NOMO-1 (cell line): ENCODE measurements around the gene TGFBI.

Source experiments
- DNase-seq, 2 experiments: peaks; one replicate each; lab custom pipeline; 2025; ENCODE audit not compliant: unreplicated experiment in 2 of 2; lab: John Stamatoyannopoulos, UW

Gene TGFBI

GRCh38 chr5:136028782-136029742 is at the start of gene TGFBI:
TSS of gene TGFBI (plus strand) at chr5:136028988. CDS start at chr5:136029056, 68 bp downstream.
- DNase-seq = peak; percentile 70 to 81

- DNase-seq = no peak
Observed at GRCh38 chr5:135978993-135979392, 49.8 kb upstream of the TGFBI start.

- no peak for DNase-seq
Observed at GRCh38 chr5:135979510-135979909, 49.3 kb upstream of the TGFBI start.

- DNase-seq = no peak
Observed at GRCh38 chr5:135980620-135981019, 48.2 kb upstream of the TGFBI start.

- DNase-seq = no peak
Observed at GRCh38 chr5:135985951-135986350, 42.8 kb upstream of the TGFBI start.

GRCh38 chr5:135986401-135986800 is 42.4 kb upstream of the TGFBI start:
- DNase-seq = no peak

- no peak for DNase-seq
Observed at GRCh38 chr5:135986891-135987401, 41.8 kb upstream of the TGFBI start.

- DNase-seq = no peak
Observed at GRCh38 chr5:135988546-135988945, 40.2 kb upstream of the TGFBI start.

GRCh38 chr5:135989686-135990085 is 39.1 kb upstream of the TGFBI start:
- no peak for DNase-seq

GRCh38 chr5:135990528-135991255 is 38.1 kb upstream of the TGFBI start:
- DNase-seq = no peak

- DNase-seq = no peak
Observed at GRCh38 chr5:135991429-135991828, 37.4 kb upstream of the TGFBI start.

- DNase-seq = no peak
Observed at GRCh38 chr5:135993335-135993879, 35.4 kb upstream of the TGFBI start.

- no peak for DNase-seq
Observed at GRCh38 chr5:135993880-135994636, 34.7 kb upstream of the TGFBI start.

GRCh38 chr5:135995976-135996375 is 32.8 kb upstream of the TGFBI start:
- no peak for DNase-seq

GRCh38 chr5:135996611-135997010 is 32.2 kb upstream of the TGFBI start:
- DNase-seq = no peak

GRCh38 chr5:135997673-135998335 is 31.0 kb upstream of the TGFBI start:
- no peak for DNase-seq

- DNase-seq = no peak
Observed at GRCh38 chr5:135998889-135999288, 29.9 kb upstream of the TGFBI start.

GRCh38 chr5:135999406-136000139 is 29.2 kb upstream of the TGFBI start:
- DNase-seq = peak; percentile 76 to 79

- DNase-seq = no peak
Observed at GRCh38 chr5:136000147-136000546, 28.6 kb upstream of the TGFBI start.
